DND-41 (cell line): Measurements from ENCODE around the gene DOC2A.

ENCODE experiments used
- EZH2 ChIP-seq: IDR thresholded peaks from 3 replicates; pipeline ENCODE4 v1.6.1; 2012; ENCODE audit warnings: borderline replicate concordance, low read depth, mild to moderate bottlenecking, moderate library complexity, low read length, inconsistent platforms; ENCODE audit not compliant: severe bottlenecking
- TF ChIP-seq, protein P1 (sequence below): IDR thresholded peaks from 2 replicates; pipeline ENCODE4 v1.5.1; 2012; ENCODE audit warnings: borderline replicate concordance, low read length, moderate library complexity, mild to moderate bottlenecking; ENCODE audit not compliant: poor library complexity, severe bottlenecking; ENCODE audit errors: extremely low read depth

DNA sequence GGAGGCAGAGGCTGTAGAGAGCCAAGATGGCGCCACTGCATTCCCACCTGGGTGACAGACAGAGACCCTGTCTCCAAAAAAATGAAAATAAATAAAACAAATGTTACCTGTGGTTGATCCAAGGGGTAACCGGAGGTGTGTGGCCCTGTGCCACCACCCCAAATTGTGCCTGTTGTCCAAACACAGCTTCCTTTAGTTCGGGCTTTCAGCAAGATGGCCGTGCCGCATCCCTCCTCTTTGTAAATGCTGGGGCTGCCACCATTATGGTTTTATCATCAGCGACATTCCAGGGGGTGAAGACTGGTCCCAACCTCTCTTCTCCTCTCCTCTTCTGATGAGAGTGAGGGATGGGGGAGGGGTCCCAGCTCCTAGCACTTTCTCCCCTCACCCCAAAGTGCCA, 12.1 kb upstream of the DOC2A start, which contains the start of gene C16orf92:
- TF ChIP-seq, protein P1, sequence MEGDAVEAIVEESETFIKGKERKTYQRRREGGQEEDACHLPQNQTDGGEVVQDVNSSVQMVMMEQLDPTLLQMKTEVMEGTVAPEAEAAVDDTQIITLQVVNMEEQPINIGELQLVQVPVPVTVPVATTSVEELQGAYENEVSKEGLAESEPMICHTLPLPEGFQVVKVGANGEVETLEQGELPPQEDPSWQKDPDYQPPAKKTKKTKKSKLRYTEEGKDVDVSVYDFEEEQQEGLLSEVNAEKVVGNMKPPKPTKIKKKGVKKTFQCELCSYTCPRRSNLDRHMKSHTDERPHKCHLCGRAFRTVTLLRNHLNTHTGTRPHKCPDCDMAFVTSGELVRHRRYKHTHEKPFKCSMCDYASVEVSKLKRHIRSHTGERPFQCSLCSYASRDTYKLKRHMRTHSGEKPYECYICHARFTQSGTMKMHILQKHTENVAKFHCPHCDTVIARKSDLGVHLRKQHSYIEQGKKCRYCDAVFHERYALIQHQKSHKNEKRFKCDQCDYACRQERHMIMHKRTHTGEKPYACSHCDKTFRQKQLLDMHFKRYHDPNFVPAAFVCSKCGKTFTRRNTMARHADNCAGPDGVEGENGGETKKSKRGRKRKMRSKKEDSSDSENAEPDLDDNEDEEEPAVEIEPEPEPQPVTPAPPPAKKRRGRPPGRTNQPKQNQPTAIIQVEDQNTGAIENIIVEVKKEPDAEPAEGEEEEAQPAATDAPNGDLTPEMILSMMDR: no peak
- TF ChIP-seq EZH2: no peak
